Right cardiac atrium (tissue), 5 donors: ENCODE results near the gene AHSG. TPM values are rescaled to one million over a fixed set of nuclear protein-coding genes. Genes with fewer than 3 reads are reported as not detected.

Experiments
- ATAC-seq, 2 donors: fragments of 200-7000 bp; cut with Tn5 transposase; one replicate each; pipeline versions ENCODE4 v1.8.0 to v1.9.1; 2020; ENCODE audit warnings: moderate library complexity in 2 of 2, mild to moderate bottlenecking in 1 of 2
- DNase-seq, 3 donors: peaks; one replicate each; pipeline ENCODE4 v3.0.0-alpha.2; 2020
- H3K27ac ChIP-seq: one replicate; pipeline ENCODE4 v1.5.1; 2013; ENCODE audit warnings: mild to moderate bottlenecking, low read length, control low read depth, moderate library complexity
- H3K27me3 ChIP-seq: one replicate; pipeline ENCODE4 v1.6.1; 2013; ENCODE audit not compliant: control insufficient read depth, insufficient read depth
- H3K4me1 ChIP-seq: one replicate; pipeline ENCODE4 v1.6.1; 2013; ENCODE audit warnings: low read length; ENCODE audit not compliant: control insufficient read depth, insufficient read depth
- H3K4me3 ChIP-seq: one replicate; pipeline ENCODE4 v1.5.1; 2013; ENCODE audit warnings: low read length, control low read depth
- H3K9me3 ChIP-seq: one replicate; pipeline ENCODE4 v1.6.1; 2013; ENCODE audit warnings: low read length; ENCODE audit not compliant: control insufficient read depth
- WGBS: extraction: QIAGEN DNeasy Blood & Tissue Kit; methylation state at CpG from one replicate; pipeline ENCODE4 v1.1.7; 2013; 5-methylcytosine and 5-hydroxymethylcytosine counted together
- intact Hi-C, 4 donors: fragments of 100-400 bp; cut with DNase I; formaldehyde crosslinking; loops; one replicate each; pipeline versions ENCODE4 v1.11.0 to v1.14.0; 2022 to 2023
- polyA plus RNA-seq: library from polyadenylated mRNA; stranded (reverse); fragments of 200-250 nt; gene quantifications from one replicate; pipeline ENCODE4 v1.2.3, GENCODE V29; 2013
- total RNA-seq, 4 donors: library from RNA; stranded (reverse); fragmentation: NEBNext Ultra II Directional; extraction: Animal tissue kit (Norgen Biotek cat#: 25700); gene quantifications; one replicate each; pipeline ENCODE4 v1.2.1, GENCODE V29; 2021
- donor health status: healthy with polysubstance abuse.
- donor health status: DM: no; HTN: yes; CAD: no.
- donor health status: DM: no; HTN: no; CAD: no.
- donor health status: DM: no; HTN: yes; CAD: no; lungs with severe emphysema.
- donor health status: DM: yes; HTN: yes; CAD: no.

AHSG gene
- total and polyA plus RNA-seq, 5 donors = 0.05 to 0.20 TPM; not detected in 3

DNA sequence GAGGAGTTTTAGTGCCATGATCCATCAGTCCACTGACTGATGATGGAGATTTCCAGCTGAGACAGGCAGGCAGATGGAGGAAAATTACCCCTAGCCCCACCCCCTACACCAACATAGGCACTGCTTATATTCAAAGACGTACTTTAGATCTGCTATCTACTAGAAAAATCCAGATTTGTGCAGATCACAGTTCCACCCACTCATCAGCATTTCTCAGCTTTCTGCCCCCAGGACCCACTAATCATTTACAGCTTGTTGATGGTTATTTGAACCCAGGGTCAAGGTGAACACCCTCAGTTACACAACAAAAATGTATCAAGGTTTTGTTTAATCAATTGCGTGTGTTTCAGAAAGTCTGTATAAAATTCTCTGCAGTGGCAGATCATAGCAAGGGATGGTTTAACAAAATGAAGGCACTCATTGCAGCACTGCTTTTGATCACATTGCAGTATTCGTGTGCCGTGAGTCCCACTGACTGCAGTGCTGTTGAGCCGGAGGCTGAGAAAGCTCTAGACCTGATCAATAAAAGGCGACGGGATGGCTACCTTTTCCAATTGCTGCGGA is 52.8 kb downstream of the AHSG start, which contains the start of gene HRG:
Gene HRG, plus strand, starts transcription at position 390 of the 564 bp plus-strand sequence. Its CDS starts 18 bp downstream, at position 408.
- intact Hi-C loops = no loop called here
- WGBS = 86% methylated on average over 8 of the region's 8 CpGs
- no peak for ATAC-seq

GRCh38 chr3:186668426-186668825 is 55.6 kb downstream of the AHSG start:
- Histone ChIP-seq H3K9me3 (no peaks in the 10 kb centered on the region), H3K27ac (no peak overlapping the region), H3K27me3 (peaks cover 4% of the 10 kb centered on the region), H3K4me3 (no peak overlapping the region), H3K4me1 (no peaks in the 10 kb centered on the region)
- WGBS = 70% methylated on average over 6 of the region's 6 CpGs
- DNase-seq (no peak), ATAC-seq (no peak)
- intact Hi-C loops = no loop called here

More for the DNA sequence above, 52.8 kb downstream of the AHSG start, which contains the start of gene HRG:
- Histone ChIP-seq H3K4me1 (no peaks in the 10 kb centered on the region), H3K27me3 (peaks cover 4% of the 10 kb centered on the region), H3K27ac (no peak within 1 kb of the TSS), H3K9me3 (no peaks in the 10 kb centered on the region), H3K4me3 (no peak within 1 kb of the TSS)
- DNase-seq = no peak

DNA sequence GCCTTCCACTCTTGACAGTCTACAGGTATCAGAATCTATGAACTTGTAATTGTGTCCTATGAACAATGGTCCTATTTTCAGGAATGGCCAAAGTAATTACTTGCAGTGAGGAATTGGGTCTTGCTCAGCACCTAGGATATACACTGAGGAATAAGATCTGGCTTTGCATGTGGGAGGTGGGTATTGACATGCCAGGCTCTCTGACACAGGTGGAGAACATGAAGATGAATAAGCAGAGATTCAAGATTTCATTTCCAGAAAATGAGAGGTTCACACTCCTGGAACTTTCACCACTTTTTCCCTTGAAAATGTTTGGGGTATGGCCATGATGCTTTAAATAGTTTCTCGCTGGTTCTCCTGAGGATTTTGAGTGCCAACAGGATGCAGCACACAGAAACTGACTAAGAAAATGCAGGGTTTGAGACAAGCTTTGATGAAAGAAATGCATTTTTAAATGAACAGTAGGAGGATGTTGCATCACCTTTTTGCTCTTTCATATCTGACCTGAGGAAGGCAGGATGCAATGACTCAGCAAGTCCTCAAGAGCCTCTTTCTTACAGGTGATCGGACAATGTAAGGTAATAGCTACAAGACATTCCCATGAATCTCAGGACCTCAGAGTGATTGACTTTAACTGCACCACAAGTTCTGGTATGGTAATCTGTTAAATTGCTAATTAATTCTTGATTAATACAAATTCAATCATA is 56.7 kb downstream of the AHSG start:
- Histone ChIP-seq H3K4me3 (no peak overlapping the region), H3K4me1 (no peaks in the 10 kb centered on the region), H3K27ac (no peak overlapping the region), H3K9me3 (no peaks in the 10 kb centered on the region), H3K27me3 (peaks cover 4% of the 10 kb centered on the region)
- WGBS = 72% methylated on average over 2 of the region's 2 CpGs
- intact Hi-C loops = no loop called here
- ATAC-seq (no peak), DNase-seq (no peak)

DNA sequence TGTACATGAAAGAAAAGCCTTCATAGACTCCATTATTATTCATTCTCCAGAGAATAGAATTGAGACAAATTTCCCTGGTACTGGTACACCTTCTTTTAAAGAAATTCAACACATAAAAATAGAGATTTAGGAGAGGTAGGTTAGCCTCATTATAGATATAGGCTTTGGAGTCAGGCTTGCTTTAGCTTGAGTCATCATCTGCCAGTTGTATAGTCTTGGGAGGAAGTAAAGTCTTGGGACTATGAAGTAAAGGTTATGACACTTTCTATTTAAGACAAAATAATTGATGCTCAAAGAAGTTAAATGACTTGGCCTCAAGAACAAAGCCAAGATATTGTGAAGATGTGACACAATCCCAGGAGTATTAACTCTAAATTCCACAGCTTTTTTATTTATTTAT is 57.3 kb downstream of the AHSG start:
- no peaks in the 10 kb centered on the region for H3K9me3 ChIP-seq
- DNase-seq (no peak), ATAC-seq (no peak)
- no peak overlapping the region for H3K27ac ChIP-seq
- intact Hi-C loops = no loop called here
- H3K4me1 ChIP-seq = no peaks in the 10 kb centered on the region
- peaks cover 4% of the 10 kb centered on the region for H3K27me3 ChIP-seq
- no peak overlapping the region for H3K4me3 ChIP-seq

Other genes starting within 250 kb of the AHSG start
- gene CRYGS, start 68.7 kb upstream of the AHSG start, total RNA-seq = 1 to 10 TPM; 1.6 to 2.0 (median 1.8) TPM
- gene CRYGS, start 68.7 kb upstream of the AHSG start, polyA plus RNA-seq = 1.3 TPM
- gene TBCCD1, start 45.7 kb upstream of the AHSG start, total RNA-seq = 1 to 10 TPM; 6.4 to 8.4 (median 7.5) TPM
- 4.7 TPM for gene TBCCD1, start 45.7 kb upstream of the AHSG start, polyA plus RNA-seq
- 10 to 100 TPM; 25.6 to 60.5 (median 41.6) TPM for gene DNAJB11, start 42.3 kb upstream of the AHSG start, total RNA-seq
- gene DNAJB11, start 42.3 kb upstream of the AHSG start, polyA plus RNA-seq = 51.6 TPM
- gene FETUB, start 27.3 kb downstream of the AHSG start, total RNA-seq = not detected
- gene FETUB, start 27.3 kb downstream of the AHSG start, polyA plus RNA-seq = 0.07 TPM
- under 1 TPM in 1 of 4 donors, not detected in 3; 0.22 TPM for gene HRG, start 53.0 kb downstream of the AHSG start, total RNA-seq
- not detected for gene HRG, start 53.0 kb downstream of the AHSG start, polyA plus RNA-seq
- under 1 TPM; 0.37 to 0.53 (median 0.48) TPM for gene KNG1, start 104.3 kb downstream of the AHSG start, total RNA-seq
- gene KNG1, start 104.3 kb downstream of the AHSG start, polyA plus RNA-seq = 0.23 TPM
- 100 to 1,000 TPM; 252 to 436 (median 397) TPM for gene EIF4A2, start 170.5 kb downstream of the AHSG start, total RNA-seq
- 378 TPM for gene EIF4A2, start 170.5 kb downstream of the AHSG start, polyA plus RNA-seq
- 10 to 100 TPM in 2 of 4 donors, 1 to 10 TPM in 2; 7.2 to 13.6 (median 10.4) TPM for gene RFC4, start 193.4 kb downstream of the AHSG start, total RNA-seq
- gene RFC4, start 193.4 kb downstream of the AHSG start, polyA plus RNA-seq = 10.0 TPM
- gene ADIPOQ, start 229.7 kb downstream of the AHSG start, total RNA-seq = 10 to 100 TPM in 1 of 4 donors, 1 to 10 TPM in 1, under 1 TPM in 2; 0.28 to 24.2 (median 0.73) TPM
- 9.3 TPM for gene ADIPOQ, start 229.7 kb downstream of the AHSG start, polyA plus RNA-seq